A673 (cell line): ENCODE results near the gene NMNAT3.

Experiments
- EZH2 ChIP-seq: fragments of 200-600 bp; sonication (generic); IDR thresholded peaks from 2 replicates; pipeline ENCODE4 v1.6.1; 2017; ENCODE audit warnings: borderline replicate concordance, low read depth, mild to moderate bottlenecking, mixed read lengths, antibody characterized with exemption, low read length; ENCODE audit not compliant: poor library complexity, severe bottlenecking
- TF ChIP-seq, protein P1 (sequence below): fragments of 300-800, 200-600 bp; sonication (generic); conservative IDR thresholded peaks from 2 replicates; pipeline ENCODE4 v1.5.1; 2017; ENCODE audit warnings: low read depth, mild to moderate bottlenecking, antibody characterized with exemption, low read length, moderate library complexity, mixed read lengths

DNA sequence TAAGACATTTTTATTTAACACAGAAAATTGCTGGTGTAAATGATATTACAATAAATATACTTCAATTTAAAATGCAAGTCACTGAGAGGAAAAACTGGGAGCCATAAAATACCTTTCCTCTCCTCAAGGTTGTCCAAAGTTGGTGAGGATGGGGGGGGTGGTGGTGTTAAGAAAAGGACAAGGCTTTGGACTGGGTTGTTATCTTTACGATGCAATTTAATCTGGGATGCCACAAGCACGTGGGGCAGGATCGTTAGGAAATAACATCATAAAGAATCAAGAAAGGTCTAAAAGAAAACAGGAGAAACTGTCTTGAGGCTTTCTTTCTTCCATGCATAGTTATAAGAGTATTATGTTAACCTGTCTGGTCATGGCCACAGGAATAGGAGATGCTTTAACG, 66.9 kb downstream of the NMNAT3 start:
- TF ChIP-seq EZH2, result no peak
- TF ChIP-seq, protein P1, sequence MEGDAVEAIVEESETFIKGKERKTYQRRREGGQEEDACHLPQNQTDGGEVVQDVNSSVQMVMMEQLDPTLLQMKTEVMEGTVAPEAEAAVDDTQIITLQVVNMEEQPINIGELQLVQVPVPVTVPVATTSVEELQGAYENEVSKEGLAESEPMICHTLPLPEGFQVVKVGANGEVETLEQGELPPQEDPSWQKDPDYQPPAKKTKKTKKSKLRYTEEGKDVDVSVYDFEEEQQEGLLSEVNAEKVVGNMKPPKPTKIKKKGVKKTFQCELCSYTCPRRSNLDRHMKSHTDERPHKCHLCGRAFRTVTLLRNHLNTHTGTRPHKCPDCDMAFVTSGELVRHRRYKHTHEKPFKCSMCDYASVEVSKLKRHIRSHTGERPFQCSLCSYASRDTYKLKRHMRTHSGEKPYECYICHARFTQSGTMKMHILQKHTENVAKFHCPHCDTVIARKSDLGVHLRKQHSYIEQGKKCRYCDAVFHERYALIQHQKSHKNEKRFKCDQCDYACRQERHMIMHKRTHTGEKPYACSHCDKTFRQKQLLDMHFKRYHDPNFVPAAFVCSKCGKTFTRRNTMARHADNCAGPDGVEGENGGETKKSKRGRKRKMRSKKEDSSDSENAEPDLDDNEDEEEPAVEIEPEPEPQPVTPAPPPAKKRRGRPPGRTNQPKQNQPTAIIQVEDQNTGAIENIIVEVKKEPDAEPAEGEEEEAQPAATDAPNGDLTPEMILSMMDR, result no peak
